Stimulated activated CD8-positive, alpha-beta memory T cell treated with anti-CD3 and anti-CD28 coated beads, Interleukin-15, amount 100 ng/mL, for 48 hours (primary cell): ENCODE data around the gene KCMF1.

ENCODE experiments used
- DNase-seq, 2 donors: peaks; one replicate each; pipeline ENCODE4 v3.0.0-alpha.2; 2020; ENCODE audit warnings: low read depth in 2 of 2

KCMF1 gene

GRCh38 chr2:85078536-85078935, 107.6 kb downstream of the KCMF1 start:
- DNase-seq = no peak

- DNase-seq = no peak
Measured at GRCh38 chr2:85083092-85083491, 112.1 kb downstream of the KCMF1 start.

GRCh38 chr2:85085563-85085962, 114.6 kb downstream of the KCMF1 start:
- DNase-seq = no peak

- DNase-seq = no peak
Measured at GRCh38 chr2:85087541-85087940, 116.6 kb downstream of the KCMF1 start.

GRCh38 chr2:85088921-85089320, 118.0 kb downstream of the KCMF1 start:
- DNase-seq = no peak

GRCh38 chr2:85089585-85089984, 118.6 kb downstream of the KCMF1 start:
- DNase-seq = no peak

GRCh38 chr2:85091838-85092237, 120.9 kb downstream of the KCMF1 start:
- no peak for DNase-seq

GRCh38 chr2:85095094-85095493, 124.1 kb downstream of the KCMF1 start:
- no peak for DNase-seq

GRCh38 chr2:85096616-85097015, 125.7 kb downstream of the KCMF1 start:
- no peak for DNase-seq

GRCh38 chr2:85104228-85104627, 133.3 kb downstream of the KCMF1 start:
- no peak for DNase-seq

- no peak for DNase-seq
Measured at GRCh38 chr2:85106489-85107180, 135.7 kb downstream of the KCMF1 start.
